ENCODE results near the gene PRPH. TPM values are rescaled to one million over a fixed set of nuclear protein-coding genes. Genes with fewer than 3 reads are reported as not detected.

PRPH gene
- total and polyA plus RNA-seq, 9 of the 15 experiments (the other 6 are each of a cell fraction or from before 2014, with no cell fraction given): 0.27 to 1.9 (median 1.3) TPM; not detected in 1

DNA sequence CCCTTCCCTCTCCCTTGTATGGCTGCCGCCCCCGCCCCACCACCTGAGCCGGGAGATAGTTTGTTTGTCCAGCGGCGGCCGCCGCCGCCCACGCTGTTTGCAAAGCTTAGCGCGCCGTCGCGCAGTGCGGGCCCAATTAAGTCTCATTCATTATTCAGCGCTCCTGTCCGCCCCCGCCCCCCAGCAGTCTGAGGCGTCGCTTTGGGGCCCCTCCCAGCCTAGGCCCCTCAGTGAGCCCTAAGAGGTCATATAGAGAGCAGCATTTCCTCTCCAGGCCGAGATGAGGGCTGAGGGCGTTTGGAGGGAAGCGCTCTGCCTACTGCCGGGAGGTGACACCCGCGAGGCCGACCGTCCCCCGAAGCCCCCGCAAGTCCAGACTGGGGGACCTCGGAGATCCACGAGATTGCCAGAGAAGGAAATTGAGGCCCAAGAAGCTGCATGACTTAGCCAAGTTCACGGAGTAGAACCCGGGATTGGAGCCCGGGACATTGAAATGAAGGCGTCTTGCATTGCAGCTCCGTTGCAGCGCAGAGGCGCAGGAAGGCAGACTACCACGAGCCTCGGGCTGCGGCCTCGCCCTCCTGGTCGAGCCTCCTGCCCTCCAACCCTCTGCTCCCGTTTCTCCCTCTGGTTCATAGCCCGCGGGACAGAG is 51.8 kb downstream of the PRPH start, which contains the start of gene DNAJC22 (continued):
- TF ChIP-seq ZBTB40 (IDR thresholded peaks at IDR 0.05) (no peak), ZBTB40 (CRISPR knock-in tag; IDR thresholded peaks at IDR 0.05) (no peak), ZFX (CRISPR knock-in tag; IDR thresholded peaks at IDR 0.05) (peak; percentile 34; the same call in 1 of the 2 replicates), CREM (IDR thresholded peaks at IDR 0.05; ENCODE audit: low read depth) (peak; percentile 37; the same call in 1 of the 2 replicates), L3MBTL2 (IDR thresholded peaks at IDR 0.05) (peak; percentile 81), KDM2B (CRISPR knock-in tag; IDR thresholded peaks at IDR 0.05) (no peak), TSHZ1 (CRISPR knock-in tag; IDR thresholded peaks at IDR 0.05) (no peak), ZNF639 (CRISPR knock-in tag; conservative IDR thresholded peaks at IDR 0.05 in 1 of 2, IDR thresholded peaks at IDR 0.05 in 1 of 2) (no peak), LCOR (CRISPR knock-in tag; IDR thresholded peaks at IDR 0.05) (0 out of 2 replicates have a peak, but pooled peaks have one; percentile 20)

Data from K562 (cell line).